Activated T-helper 17 cell treated with anti-CD3 and anti-CD28 coated beads, Interleukin-2, amount 50 U/mL, for 72 hours (primary cell): Measurements from ENCODE around the gene FBXO42. TPM values are rescaled to one million over a fixed set of nuclear protein-coding genes. Genes with fewer than 3 reads are reported as not detected.
"Not testable (repeated sequence)": the region's sequence is repeated elsewhere in the genome, so short reads cannot be mapped to it uniquely, and the experiment has no call there.

Source experiments
- ATAC-seq: fragments of 150-1000 bp; cut with Tn5 transposase; replicated peaks from 2 replicates; pipeline ENCODE4 v1.10.0; 2021; ENCODE audit warnings: mild to moderate bottlenecking, moderate library complexity
- H3K27ac Mint-ChIP-seq: one replicate; pipeline ENCODE4 v1.8.0; 2022; ENCODE audit warnings: mixed read lengths
- H3K27me3 Mint-ChIP-seq: one replicate; pipeline ENCODE4 v1.8.0; 2022; ENCODE audit warnings: mixed read lengths
- H3K36me3 Mint-ChIP-seq: one replicate; pipeline ENCODE4 v1.8.0; 2022; ENCODE audit warnings: low read depth, mild to moderate bottlenecking, mixed read lengths
- H3K4me1 Mint-ChIP-seq: one replicate; pipeline ENCODE4 v1.8.0; 2022; ENCODE audit warnings: mixed read lengths
- H3K4me3 Mint-ChIP-seq: one replicate; pipeline ENCODE4 v1.8.0; 2022; ENCODE audit warnings: mild to moderate bottlenecking, mixed read lengths
- H3K9me3 Mint-ChIP-seq: one replicate; pipeline ENCODE4 v1.8.0; 2022; ENCODE audit warnings: mixed read lengths
- total RNA-seq, 2 donors: library from RNA; stranded (reverse); gene quantifications; one replicate each; pipeline ENCODE4 v1.2.3, GENCODE V29; 2022

FBXO42 gene
- total RNA-seq, 2 donors from 2014 or later: 19.7 to 27.3 TPM

DNA sequence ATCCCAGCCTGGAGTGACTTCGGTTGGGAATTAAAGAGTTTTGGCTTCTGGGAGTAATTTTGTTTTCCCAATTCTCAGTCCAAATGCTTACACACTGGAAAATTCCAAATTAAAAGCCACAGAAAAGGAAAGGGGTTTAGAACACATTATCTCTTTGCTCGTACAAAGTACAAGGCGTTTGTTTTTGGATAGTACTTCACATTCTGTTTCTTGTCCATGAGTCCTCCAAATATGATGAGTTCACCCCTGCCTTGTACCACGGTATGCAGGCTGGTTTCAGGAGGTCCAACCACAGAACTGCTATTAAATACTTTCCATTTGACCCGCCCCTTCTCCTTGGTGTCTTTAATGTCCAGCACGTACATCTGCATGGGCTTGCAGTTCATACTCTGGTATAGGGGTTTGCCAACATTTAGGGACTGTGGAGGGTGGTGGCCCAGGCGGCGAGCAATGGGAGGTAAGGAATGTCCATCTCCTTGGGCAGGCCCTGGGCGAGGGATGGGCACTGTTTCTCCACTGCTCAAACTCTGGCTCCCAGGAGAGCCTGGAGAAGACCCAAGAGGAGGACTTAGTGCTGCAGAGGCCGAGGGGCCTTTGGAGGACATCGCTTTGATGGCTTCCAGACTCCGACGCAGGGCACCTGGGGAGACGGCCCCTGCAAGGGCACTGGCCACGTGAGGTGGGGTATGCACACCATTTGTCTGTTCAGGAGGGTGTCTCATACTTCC, 101.6 kb downstream of the FBXO42 start:
- Mint-ChIP-seq H3K27ac (no peak overlapping the region), H3K36me3 (peaks cover 94% of the 10 kb centered on the region), H3K9me3 (no peaks in the 10 kb centered on the region), H3K4me1 (peaks cover 5% of the 10 kb centered on the region), H3K4me3 (no peak overlapping the region), H3K27me3 (no peaks in the 10 kb centered on the region)
- ATAC-seq: no peak

DNA sequence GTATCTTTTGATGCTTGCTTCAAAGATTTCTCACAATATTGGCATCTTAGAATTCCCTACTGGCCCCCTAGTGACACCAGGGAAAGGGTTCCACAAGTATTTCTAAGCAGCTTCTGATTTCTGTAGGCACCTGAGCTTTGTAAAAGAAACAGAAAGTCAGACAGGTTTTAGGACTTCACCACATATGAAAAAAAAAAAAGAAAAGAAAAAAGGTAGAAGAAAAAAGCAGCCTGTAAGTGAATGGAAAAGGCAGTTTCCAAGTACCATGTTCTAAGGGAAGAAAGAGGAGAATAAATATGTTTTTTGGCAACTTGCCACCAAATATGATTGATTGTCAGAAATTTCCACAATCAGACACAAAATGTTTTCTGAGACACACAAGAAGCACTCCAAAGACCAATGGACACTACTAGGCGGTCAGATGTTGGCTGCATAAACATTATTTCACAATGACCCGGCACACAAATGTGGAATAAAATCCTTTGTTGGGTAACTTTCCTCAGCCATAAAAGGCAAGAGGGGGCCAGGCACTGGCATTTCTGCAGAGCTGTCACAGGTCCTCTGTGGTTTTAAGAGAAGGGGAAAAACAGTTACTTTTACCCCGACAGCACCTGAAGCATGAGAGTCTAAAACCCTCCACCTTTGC, 102.6 kb downstream of the FBXO42 start:
- no peaks in the 10 kb centered on the region for H3K9me3 Mint-ChIP-seq
- H3K27me3 Mint-ChIP-seq: no peaks in the 10 kb centered on the region
- peaks cover 84% of the 10 kb centered on the region for H3K36me3 Mint-ChIP-seq
- H3K4me1 Mint-ChIP-seq: peaks cover 1% of the 10 kb centered on the region
- ATAC-seq: no peak
- H3K27ac Mint-ChIP-seq: peak overlapping the region; percentile 45
- no peak overlapping the region for H3K4me3 Mint-ChIP-seq

DNA sequence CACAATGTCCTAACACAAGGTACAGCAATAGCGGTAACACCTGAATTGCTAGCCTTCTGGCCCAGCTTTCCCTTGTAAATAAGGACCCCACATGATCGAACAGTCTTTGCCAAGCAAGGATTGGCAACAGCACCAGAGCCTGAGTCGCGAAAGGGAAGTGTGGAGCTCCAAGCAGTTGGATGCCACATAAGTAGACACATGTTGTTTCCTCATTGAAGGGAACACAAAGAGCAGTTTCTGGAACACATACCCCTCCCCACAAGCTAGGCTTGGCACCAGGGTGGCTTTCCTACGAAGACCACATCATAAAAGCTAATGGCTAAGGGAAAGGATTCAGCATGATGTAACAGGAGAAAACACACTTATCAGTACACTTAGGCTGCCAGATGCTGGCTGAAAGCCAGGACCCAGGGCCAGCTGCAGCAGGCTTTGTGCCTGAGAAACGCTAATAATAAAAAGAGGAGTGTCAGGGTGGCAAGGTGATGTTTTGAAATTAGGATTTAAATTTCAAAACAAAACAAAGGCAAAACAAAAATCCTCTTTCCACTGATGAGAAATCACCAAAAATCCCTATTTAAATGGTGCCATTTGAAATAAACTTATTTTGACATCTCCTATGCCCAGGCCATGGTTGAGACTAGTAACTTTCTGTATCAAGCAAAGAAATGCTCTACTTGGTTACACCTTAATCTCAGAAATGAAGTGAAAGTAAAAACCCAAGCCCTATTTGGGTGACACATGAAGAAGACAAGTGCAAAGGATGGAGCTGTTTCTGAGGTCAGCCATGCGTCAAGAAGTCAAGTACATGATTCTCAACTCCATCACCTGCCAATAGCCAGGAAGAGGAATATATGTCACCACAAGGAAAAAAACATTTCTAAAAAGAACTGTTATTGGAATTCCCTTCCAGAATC, 103.4 kb downstream of the FBXO42 start:
- Mint-ChIP-seq H3K4me1 (no peaks in the 10 kb centered on the region), H3K36me3 (peaks cover 76% of the 10 kb centered on the region), H3K27me3 (no peaks in the 10 kb centered on the region), H3K4me3 (no peak overlapping the region), H3K9me3 (no peaks in the 10 kb centered on the region), H3K27ac (peak overlapping the region; percentile 45)
- no peak for ATAC-seq

DNA sequence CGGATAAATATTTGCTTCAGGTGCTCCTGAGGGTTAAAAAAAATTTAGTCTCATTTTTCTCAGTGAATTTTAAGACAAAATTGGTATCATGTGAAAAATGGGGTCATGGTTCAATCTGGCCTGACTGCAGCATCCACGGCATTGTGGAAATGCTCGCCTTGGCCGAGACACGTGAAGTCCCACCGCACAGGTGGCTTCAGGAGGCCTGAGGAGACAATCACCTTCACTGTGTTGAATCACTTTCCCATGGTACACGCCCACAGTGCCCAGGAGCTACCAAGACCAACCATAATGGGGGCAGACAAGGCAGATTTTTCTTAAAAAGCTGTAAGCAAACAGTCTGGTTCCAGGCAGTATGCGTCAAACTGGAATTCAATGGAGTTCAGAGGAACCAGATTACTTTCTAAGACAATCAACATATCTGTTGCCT, 104.3 kb downstream of the FBXO42 start:
- no peaks in the 10 kb centered on the region for H3K4me1 Mint-ChIP-seq
- no peaks in the 10 kb centered on the region for H3K27me3 Mint-ChIP-seq
- H3K36me3 Mint-ChIP-seq: peaks cover 67% of the 10 kb centered on the region
- H3K4me3 Mint-ChIP-seq: no peak overlapping the region
- H3K27ac Mint-ChIP-seq: peak overlapping the region; percentile 58
- no peak for ATAC-seq
- H3K9me3 Mint-ChIP-seq: no peaks in the 10 kb centered on the region

DNA sequence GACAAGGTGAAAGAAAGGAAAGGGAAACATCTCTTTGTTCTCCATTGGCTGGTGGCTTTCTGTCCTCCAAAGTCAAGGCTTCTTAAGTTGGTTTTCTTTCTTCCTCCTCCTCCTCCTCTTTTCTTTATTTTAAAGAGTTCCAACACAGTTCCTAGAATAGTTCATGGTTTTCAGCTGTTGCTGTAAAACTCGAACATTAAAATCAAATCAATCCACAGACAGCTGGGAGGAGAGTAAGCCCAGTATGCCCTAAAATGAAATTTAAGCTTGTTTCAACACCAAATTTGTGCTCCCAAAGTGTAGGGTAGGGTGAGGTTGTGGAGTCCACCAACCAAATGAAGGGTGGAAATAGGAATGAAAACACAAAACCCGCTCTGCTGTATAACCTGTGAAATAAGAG, 104.8 kb downstream of the FBXO42 start:
- Mint-ChIP-seq H3K27ac (peak overlapping the region; percentile 58), H3K36me3 (peaks cover 61% of the 10 kb centered on the region), H3K9me3 (no peaks in the 10 kb centered on the region), H3K4me1 (no peaks in the 10 kb centered on the region), H3K27me3 (no peaks in the 10 kb centered on the region), H3K4me3 (no peak overlapping the region)
- ATAC-seq: no peak

DNA sequence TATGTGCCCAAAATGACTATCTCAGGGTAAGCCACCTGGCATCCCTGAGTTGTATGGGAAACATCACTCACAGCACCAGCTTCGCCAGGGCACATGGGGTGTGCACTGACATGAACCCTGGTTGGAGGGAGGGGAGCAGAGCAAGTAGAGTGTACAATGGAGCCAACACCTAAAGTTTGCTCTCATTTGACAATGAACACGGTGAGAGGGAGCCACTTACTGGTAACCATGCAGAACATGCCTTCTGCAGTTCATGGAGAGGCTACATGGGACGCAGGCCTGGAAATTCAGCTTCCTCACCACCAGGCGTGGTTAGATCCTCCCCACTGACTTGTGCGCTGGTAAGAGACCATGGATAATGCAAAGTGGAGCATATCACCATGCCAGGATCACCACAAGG, 105.3 kb downstream of the FBXO42 start:
- H3K27me3 Mint-ChIP-seq: no peaks in the 10 kb centered on the region
- no peaks in the 10 kb centered on the region for H3K4me1 Mint-ChIP-seq
- H3K4me3 Mint-ChIP-seq: no peak overlapping the region
- no peaks in the 10 kb centered on the region for H3K9me3 Mint-ChIP-seq
- peaks cover 57% of the 10 kb centered on the region for H3K36me3 Mint-ChIP-seq
- no peak for ATAC-seq
- peak overlapping the region; percentile 36 for H3K27ac Mint-ChIP-seq

DNA sequence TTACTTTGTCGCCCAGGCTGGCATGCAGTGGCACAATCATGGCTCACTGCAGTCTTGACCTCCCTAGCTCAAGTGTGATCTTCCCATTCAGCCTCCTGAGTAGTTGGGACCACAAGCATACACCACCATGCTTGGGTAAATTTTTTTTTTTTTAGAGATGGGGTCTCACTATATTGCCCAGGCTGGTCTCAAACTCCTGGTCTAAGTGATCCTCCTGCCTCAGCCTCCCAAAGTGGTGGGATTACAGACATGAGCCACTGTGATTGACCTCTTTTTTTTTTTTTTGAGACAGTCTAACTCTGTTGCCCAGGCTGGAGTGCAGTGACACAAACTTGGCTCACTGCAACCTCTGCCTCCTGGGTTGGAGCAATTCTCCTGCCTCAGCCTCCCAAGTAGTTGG, 106.0 kb downstream of the FBXO42 start:
- H3K4me3 Mint-ChIP-seq, H3K4me1 Mint-ChIP-seq, ATAC-seq, H3K9me3 Mint-ChIP-seq, H3K27ac Mint-ChIP-seq, H3K27me3 Mint-ChIP-seq: not testable (repeated sequence)
- peaks cover 49% of the 10 kb centered on the region for H3K36me3 Mint-ChIP-seq

DNA sequence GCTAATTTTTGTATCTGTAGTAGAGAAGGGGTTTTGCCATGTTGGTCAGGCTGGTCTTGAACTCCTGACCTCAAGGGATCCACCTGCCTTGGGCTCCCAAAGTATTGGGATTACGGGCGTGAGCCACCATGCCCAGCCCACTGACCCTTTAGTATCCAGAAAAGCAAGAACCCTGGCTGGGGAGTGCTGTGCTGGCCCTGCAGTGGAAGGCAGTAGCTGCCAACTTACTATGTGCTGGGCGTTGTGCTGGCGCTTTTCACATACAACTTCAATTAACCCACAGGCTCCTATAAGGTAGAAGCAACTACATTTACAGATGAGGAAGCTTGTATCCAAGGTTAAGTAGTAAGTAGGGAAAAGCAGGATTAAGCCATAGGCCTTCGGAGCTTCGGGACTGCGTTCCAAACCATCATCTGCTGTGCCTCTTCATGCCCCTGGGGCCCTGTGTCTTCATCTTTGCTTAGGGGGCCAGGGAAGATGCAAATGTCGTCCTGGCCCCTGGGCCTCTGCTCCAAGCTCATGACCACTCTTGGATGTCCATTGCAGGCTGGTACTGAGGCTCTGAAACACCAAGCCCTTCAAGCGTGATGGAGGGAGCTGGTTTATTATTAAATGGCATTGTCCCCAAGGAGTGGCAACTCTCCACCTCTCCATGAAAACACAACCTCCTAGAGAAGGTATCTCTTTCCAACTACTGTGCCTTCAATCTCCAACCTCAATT, 106.6 kb downstream of the FBXO42 start:
- no peaks in the 10 kb centered on the region for H3K27me3 Mint-ChIP-seq
- no peak overlapping the region for H3K4me3 Mint-ChIP-seq
- ATAC-seq: no peak
- H3K36me3 Mint-ChIP-seq: peaks cover 43% of the 10 kb centered on the region
- H3K27ac Mint-ChIP-seq: no peak overlapping the region
- H3K4me1 Mint-ChIP-seq: no peaks in the 10 kb centered on the region
- H3K9me3 Mint-ChIP-seq: no peaks in the 10 kb centered on the region

DNA sequence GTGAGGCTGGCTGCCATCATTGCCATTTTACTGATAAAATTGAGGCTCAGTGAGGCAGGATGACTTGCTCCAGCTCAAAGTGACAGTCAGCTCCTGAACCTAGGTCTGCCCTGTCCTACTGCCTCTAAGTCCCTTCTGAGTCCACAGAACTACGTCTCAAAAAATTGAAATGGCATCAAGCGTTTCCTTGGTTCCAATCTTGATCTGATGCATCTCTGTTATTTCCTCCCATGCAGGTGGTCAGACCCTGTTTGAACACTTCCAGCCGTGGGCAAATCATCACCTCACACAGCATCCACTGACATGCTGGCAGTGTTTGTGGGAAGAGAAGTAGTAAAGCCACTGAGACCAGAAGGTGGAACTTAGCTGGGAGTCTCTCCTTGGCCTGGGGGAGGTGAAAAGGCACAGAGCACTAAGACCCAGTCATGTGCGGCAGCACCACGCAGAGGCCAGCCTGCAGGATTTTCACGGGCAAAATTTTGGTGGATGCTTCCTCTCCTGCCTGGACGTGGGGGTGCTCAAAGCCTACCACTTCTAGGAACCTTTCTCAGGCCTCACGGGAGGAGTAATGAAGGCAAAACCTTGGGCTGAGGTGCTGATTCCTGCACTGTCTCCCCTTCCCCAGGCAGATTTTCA, 107.5 kb downstream of the FBXO42 start:
- Mint-ChIP-seq H3K4me1 (no peaks in the 10 kb centered on the region), H3K4me3 (no peak overlapping the region), H3K27me3 (no peaks in the 10 kb centered on the region), H3K36me3 (peaks cover 38% of the 10 kb centered on the region), H3K27ac (no peak overlapping the region), H3K9me3 (no peaks in the 10 kb centered on the region)
- ATAC-seq: peak; percentile 28

DNA sequence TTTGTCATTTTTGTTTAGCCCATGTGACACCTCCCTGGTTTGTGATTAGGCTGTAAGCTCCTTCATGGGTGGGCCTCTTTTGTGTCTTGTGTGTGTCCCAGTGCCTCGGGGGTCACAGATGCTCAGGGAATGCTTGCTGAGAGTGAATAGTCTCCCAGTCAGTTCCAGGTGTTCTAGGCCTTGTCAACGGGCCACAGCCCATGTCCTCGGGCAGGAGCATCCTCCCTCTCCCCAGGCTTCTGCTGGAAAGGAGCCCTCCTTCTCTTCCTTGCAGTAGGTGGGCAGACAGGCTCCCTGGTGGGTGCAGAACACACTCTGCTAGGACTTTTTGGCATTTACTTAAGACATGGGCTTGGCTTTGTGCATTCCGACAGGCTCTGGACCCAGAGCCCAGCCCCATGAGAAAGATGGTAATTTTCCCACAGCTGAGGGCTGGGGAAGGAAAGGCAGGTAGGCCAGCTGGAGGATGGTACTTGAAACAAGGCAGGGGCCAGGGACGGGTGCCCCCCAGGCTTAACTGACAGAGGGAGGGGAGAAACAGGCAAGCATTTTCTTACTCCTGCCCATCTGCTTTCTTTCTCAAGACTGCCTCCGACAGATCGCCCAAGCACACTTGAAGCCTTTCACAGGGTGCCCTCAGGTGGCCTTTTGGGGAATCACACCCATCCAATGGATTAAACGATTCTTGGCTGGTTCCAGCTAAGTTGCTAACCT, 108.2 kb downstream of the FBXO42 start:
- Mint-ChIP-seq H3K27ac (no peak overlapping the region), H3K36me3 (peaks cover 31% of the 10 kb centered on the region), H3K9me3 (no peaks in the 10 kb centered on the region), H3K27me3 (no peaks in the 10 kb centered on the region), H3K4me3 (no peak overlapping the region), H3K4me1 (no peaks in the 10 kb centered on the region)
- ATAC-seq: peak; percentile 76

DNA sequence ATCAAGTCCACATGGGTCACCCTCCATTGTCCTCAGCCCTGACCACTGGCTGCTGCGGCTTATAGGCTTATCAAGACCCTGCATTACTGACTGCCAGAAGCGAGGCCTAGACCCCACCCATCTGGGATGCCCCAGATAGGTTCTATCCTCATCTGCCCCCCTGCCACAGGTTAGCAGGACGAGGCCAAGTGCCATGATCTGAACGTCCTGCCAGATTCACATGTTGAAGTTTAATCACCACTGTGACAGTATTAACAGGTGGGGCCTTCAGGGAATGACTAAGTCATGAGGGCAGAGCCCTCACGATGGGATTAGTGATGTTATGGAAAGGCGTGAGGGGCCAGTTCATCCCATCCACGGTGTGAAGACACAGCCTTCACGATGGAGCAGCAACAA, 109.1 kb downstream of the FBXO42 start:
- Mint-ChIP-seq H3K27ac (no peak overlapping the region), H3K4me1 (no peaks in the 10 kb centered on the region), H3K27me3 (no peaks in the 10 kb centered on the region), H3K36me3 (peaks cover 22% of the 10 kb centered on the region), H3K4me3 (no peak overlapping the region), H3K9me3 (no peaks in the 10 kb centered on the region)
- no peak for ATAC-seq

DNA sequence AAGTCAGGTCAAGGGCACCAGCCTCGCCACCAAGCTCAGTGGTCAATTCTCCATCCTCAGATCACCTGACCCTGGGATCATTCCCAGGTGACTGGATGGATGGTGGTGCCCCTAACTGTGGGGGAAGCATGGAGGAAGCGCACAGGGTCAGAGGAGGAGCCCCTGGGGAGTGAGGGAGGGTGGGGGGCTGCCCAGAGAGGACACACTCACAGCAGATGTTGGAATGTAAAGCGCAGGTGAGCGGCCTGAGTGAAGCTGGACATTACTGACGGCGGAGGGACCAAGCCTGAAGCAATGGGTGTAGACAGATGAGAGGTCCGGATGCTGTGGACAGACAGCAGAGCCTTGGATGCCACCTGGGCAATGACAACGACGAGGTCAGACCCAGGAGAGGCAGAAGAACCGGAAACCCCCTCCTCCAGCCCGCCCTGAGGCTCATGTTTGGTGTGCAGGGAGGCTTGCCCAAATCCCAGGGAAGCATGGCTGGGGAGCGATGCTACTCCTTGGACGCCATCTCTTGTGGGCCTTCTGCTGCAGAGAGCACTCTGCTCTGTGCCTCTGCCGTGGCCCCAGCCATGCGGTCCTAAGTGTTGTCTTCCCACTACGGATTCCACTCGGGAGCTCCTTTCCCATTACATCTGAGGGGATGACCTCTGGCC, 109.6 kb downstream of the FBXO42 start:
- peaks cover 17% of the 10 kb centered on the region for H3K36me3 Mint-ChIP-seq
- peaks cover 3% of the 10 kb centered on the region for H3K4me1 Mint-ChIP-seq

DNA sequence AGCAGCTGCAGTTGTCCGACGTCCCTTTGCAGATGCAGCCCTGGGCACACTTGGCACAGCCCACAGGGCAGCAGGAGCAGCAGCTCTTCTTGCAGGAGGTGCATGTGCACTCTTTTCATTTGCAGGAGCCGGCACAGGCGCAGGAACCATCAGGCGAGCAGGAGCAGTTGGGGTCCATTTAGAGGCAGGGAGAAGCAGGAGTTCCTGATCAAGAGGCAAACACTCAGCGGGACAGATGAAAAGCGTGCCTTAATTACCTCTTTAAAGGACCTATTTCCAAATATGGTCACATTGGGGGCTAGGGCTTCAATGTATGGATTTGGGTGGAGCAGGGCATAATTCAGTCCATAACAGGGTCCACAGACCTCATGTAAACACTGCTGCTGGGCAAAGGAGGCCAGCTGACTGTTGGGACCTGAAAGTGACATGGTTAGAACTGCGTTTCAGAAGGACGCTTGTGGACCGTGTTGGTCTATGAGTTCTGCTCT, 111.0 kb downstream of the FBXO42 start:
- Mint-ChIP-seq H3K9me3 (no peaks in the 10 kb centered on the region), H3K4me3 (no peak overlapping the region), H3K27ac (no peak overlapping the region), H3K4me1 (peaks cover 9% of the 10 kb centered on the region), H3K27me3 (no peaks in the 10 kb centered on the region), H3K36me3 (peaks cover 3% of the 10 kb centered on the region)
- ATAC-seq: no peak

More for the DNA sequence above, 109.6 kb downstream of the FBXO42 start:
- no peaks in the 10 kb centered on the region for H3K9me3 Mint-ChIP-seq
- no peak overlapping the region for H3K4me3 Mint-ChIP-seq
- H3K27ac Mint-ChIP-seq: no peak overlapping the region
- H3K27me3 Mint-ChIP-seq: no peaks in the 10 kb centered on the region
- no peak for ATAC-seq
